RWPE2 (cell line): ENCODE measurements around the gene MINDY3.

Experiments
- ATAC-seq: fragments of 200-7000 bp; cut with Tn5 transposase; 3 replicates; pipeline ENCODE4 v1.9.1; 2021; ENCODE audit warnings: low read depth
- DNase-seq: peaks from one replicate; pipeline ENCODE4 v3.0.0-alpha.2; 2020; ENCODE audit warnings: low spot score
- H3K27ac ChIP-seq: fragments of 450-650 bp; 2 replicates; pipeline ENCODE4 v1.5.1; 2017; ENCODE audit warnings: mild to moderate bottlenecking; ENCODE audit not compliant: poor library complexity, severe bottlenecking
- H3K27me3 ChIP-seq: fragments of 250-450 bp; sonication (Bioruptor Pico); 2 replicates; pipeline ENCODE4 v1.5.1; 2021; ENCODE audit warnings: mild to moderate bottlenecking, moderate library complexity; ENCODE audit not compliant: insufficient read depth, poor library complexity, severe bottlenecking
- H3K36me3 ChIP-seq: fragments of 250-450 bp; sonication (Bioruptor Pico); 2 replicates; pipeline ENCODE4 v1.5.1; 2020; ENCODE audit warnings: low read depth, mild to moderate bottlenecking, moderate library complexity
- H3K4me1 ChIP-seq: fragments of 250-450 bp; sonication (Bioruptor Pico); 2 replicates; pipeline ENCODE4 v1.5.1; 2021; ENCODE audit warnings: mild to moderate bottlenecking, moderate library complexity; ENCODE audit not compliant: insufficient read depth, poor library complexity, severe bottlenecking
- H3K4me3 ChIP-seq: fragments of 250-450 bp; sonication (Bioruptor Pico); 2 replicates; pipeline ENCODE4 v1.5.1; 2021; ENCODE audit warnings: mild to moderate bottlenecking, moderate library complexity; ENCODE audit not compliant: severe bottlenecking
- H3K9me3 ChIP-seq: fragments of 250-450 bp; sonication (Bioruptor Pico); 2 replicates; pipeline ENCODE4 v1.5.1; 2021; ENCODE audit warnings: mild to moderate bottlenecking, moderate library complexity; ENCODE audit not compliant: severe bottlenecking
- TF ChIP-seq, protein P1 (sequence below): fragments of 450-650 bp; IDR thresholded peaks from one replicate; pipeline ENCODE4 v1.5.1; 2017; ENCODE audit warnings: mild to moderate bottlenecking, moderate library complexity; ENCODE audit not compliant: poor library complexity, severe bottlenecking

MINDY3 gene

DNA sequence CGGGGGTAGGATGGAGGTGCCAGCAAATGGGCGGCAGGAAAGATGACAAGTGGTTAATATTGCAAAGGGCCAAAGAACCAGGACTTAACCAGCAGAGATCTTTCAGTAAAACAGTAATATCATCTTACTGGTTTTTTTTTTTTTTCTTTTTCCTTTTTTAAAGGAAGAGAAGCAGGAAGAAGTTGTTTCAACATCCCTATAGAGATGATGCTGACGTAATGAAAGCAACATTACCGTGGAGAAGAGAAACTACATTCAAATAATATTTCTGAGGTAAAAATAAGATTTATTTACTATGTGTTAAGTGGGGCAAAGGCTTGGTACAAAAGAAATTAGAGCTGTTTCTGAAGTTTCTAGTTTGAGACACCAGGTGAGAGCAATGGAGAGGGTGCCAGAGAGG is 11.0 kb downstream of the MINDY3 start:
- H3K4me1 ChIP-seq, result no peaks in the 10 kb centered on the region
- H3K4me3 ChIP-seq, result no peak overlapping the region
- ATAC-seq, result no peak
- H3K36me3 ChIP-seq, result peaks cover 14% of the 10 kb centered on the region
- no peaks in the 10 kb centered on the region for H3K9me3 ChIP-seq
- no peak overlapping the region for H3K27ac ChIP-seq
- TF ChIP-seq, protein P1, sequence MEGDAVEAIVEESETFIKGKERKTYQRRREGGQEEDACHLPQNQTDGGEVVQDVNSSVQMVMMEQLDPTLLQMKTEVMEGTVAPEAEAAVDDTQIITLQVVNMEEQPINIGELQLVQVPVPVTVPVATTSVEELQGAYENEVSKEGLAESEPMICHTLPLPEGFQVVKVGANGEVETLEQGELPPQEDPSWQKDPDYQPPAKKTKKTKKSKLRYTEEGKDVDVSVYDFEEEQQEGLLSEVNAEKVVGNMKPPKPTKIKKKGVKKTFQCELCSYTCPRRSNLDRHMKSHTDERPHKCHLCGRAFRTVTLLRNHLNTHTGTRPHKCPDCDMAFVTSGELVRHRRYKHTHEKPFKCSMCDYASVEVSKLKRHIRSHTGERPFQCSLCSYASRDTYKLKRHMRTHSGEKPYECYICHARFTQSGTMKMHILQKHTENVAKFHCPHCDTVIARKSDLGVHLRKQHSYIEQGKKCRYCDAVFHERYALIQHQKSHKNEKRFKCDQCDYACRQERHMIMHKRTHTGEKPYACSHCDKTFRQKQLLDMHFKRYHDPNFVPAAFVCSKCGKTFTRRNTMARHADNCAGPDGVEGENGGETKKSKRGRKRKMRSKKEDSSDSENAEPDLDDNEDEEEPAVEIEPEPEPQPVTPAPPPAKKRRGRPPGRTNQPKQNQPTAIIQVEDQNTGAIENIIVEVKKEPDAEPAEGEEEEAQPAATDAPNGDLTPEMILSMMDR, result no peak
- DNase-seq, result no peak
- no peaks in the 10 kb centered on the region for H3K27me3 ChIP-seq

DNA sequence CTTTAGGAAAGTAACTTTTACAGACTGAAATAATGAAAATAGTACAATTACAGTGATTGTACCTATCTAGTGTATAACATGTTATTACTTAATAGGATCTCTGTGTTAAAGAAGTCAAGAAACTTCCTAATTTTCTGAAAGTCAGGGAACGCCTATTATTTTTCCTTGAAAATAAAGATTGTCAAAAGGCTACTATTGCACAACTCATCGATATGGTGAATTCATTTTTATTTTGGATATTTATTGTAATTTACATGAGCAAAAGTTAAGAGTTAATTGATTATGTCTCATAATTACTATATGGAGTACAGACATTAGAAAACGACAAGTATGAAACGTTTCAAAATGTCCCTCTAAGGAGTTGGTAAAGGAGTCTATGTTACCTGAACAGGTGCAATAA is 12.8 kb downstream of the MINDY3 start:
- Histone ChIP-seq H3K4me1 (peaks cover 6% of the 10 kb centered on the region), H3K4me3 (no peak overlapping the region), H3K27me3 (no peaks in the 10 kb centered on the region), H3K9me3 (no peaks in the 10 kb centered on the region), H3K27ac (no peak overlapping the region), H3K36me3 (peaks cover 14% of the 10 kb centered on the region)
- TF ChIP-seq, protein P1, result no peak
- no peak for DNase-seq
- ATAC-seq, result no peak

DNA sequence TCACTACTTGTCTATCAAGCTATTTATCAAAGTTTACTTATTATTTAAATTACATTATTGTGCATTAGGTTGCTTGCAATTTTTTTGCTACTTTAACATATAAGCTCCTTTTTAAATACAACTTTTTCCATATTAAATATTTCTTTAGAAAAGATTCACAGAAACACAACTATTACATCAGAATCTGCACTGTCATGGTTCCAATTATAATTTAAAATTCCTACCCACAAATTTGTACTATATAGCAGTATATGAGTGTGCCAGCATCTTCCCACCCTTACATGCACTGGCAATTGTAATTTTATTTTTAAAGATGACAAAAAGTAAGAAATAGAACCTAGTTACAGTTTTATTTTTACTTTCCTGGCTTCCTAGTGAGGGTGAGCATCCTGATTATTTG is 15.8 kb downstream of the MINDY3 start:
- ATAC-seq (no peak), DNase-seq (no peak)
- Histone ChIP-seq H3K4me3 (no peak overlapping the region), H3K27me3 (no peaks in the 10 kb centered on the region), H3K36me3 (peaks cover 29% of the 10 kb centered on the region), H3K4me1 (peaks cover 6% of the 10 kb centered on the region), H3K27ac (no peak overlapping the region), H3K9me3 (no peaks in the 10 kb centered on the region)
- TF ChIP-seq, protein P1, result no peak

DNA sequence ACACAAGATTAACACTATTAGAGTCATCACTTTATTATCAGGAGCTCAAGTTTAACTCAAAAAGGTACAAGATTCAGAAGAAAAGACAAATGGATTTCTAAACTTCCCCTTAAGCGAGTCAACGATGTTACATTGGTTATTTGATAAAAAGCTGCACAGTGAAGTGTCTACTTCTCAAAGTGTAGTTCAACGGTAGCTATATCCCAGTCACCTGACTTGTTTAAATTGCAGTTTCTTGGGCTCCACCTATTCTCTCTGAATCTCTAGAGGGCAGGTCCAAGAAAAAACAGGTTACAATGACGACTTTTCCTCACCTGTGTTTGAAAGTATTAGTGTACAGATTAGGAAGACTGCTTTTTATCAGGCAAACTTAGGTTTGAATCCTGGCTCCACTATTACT is 16.6 kb downstream of the MINDY3 start:
- ATAC-seq, result no peak

DNA sequence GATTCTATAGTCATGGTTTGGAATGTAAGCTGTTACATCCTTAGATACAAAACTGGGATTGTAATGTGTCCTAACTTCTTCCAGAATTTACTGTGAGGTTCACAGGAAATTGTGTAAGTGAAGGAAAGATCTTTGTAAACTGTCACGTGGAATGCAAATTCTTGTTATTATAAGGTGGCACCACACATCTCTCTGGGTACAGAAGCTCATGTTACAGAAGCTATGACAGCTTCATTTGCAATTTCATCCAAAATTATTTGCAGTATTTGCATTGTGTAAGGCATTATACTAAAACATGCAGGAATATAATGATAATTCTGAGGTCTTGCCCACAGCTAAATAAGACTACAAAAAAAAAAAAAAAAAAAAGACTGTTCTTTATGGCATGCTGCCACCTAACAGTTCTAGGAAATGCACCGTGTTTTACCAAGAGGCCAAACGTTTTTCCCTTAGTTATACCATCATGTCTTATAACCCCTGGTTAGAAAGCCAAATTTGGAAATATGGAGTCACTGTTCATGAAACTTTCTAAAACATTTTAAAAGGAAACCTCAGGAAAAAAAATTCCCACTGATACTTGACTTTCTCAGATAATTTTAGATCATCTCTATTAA is 17.6 kb downstream of the MINDY3 start:
- DNase-seq, result no peak
- peaks cover 36% of the 10 kb centered on the region for H3K36me3 ChIP-seq
- no peak overlapping the region for H3K4me3 ChIP-seq
- no peaks in the 10 kb centered on the region for H3K27me3 ChIP-seq
- peaks cover 6% of the 10 kb centered on the region for H3K4me1 ChIP-seq
- TF ChIP-seq, protein P1, result no peak
- ATAC-seq, result 0 out of 3 replicates have a peak, but pooled peaks have one; percentile 21
- H3K27ac ChIP-seq, result no peak overlapping the region
- H3K9me3 ChIP-seq, result no peaks in the 10 kb centered on the region

More for the DNA sequence above, 16.6 kb downstream of the MINDY3 start:
- H3K27ac ChIP-seq, result no peak overlapping the region
- no peak for DNase-seq
- H3K4me1 ChIP-seq, result peaks cover 6% of the 10 kb centered on the region
- H3K36me3 ChIP-seq, result peaks cover 31% of the 10 kb centered on the region
- H3K4me3 ChIP-seq, result no peak overlapping the region
- no peaks in the 10 kb centered on the region for H3K27me3 ChIP-seq
- TF ChIP-seq, protein P1, result no peak
- H3K9me3 ChIP-seq, result no peaks in the 10 kb centered on the region
